Subcutaneous abdominal adipose tissue (tissue), 5 donors: ENCODE data around the gene GKN1.

ENCODE experiments used
- H3K27ac ChIP-seq: one replicate; pipeline ENCODE4 v1.7.0; 2013; ENCODE audit warnings: low read depth, mild to moderate bottlenecking, inconsistent platforms, low read length, moderate library complexity
- H3K27me3 ChIP-seq, 5 donors: one replicate each; pipeline ENCODE4 v1.7.0; 2013; ENCODE audit warnings: low read length in 5 of 5, inconsistent platforms in 1 of 5; ENCODE audit not compliant: control insufficient read depth in 5 of 5, insufficient read depth in 4 of 5
- H3K36me3 ChIP-seq, 5 donors: one replicate each; pipeline ENCODE4 v1.7.0; 2013; ENCODE audit warnings: low read length in 5 of 5; ENCODE audit not compliant: control insufficient read depth in 5 of 5, insufficient read depth in 5 of 5
- H3K4me1 ChIP-seq, 5 donors: one replicate each; pipeline ENCODE4 v1.7.0; 2013; ENCODE audit warnings: low read length in 5 of 5, mild to moderate bottlenecking in 3 of 5, moderate library complexity in 1 of 5; ENCODE audit not compliant: control insufficient read depth in 5 of 5, insufficient read depth in 5 of 5
- H3K4me3 ChIP-seq, 5 donors: one replicate each; pipeline ENCODE4 v1.7.0; 2013; ENCODE audit warnings: low read length in 5 of 5, low read depth in 1 of 5
- H3K9ac ChIP-seq, 5 donors: one replicate each; pipeline ENCODE4 v1.7.0; 2013; ENCODE audit warnings: low read length in 5 of 5, mild to moderate bottlenecking in 4 of 5, moderate library complexity in 3 of 5
- H3K9me3 ChIP-seq, 5 donors: one replicate each; pipeline ENCODE4 v1.7.0; 2013; ENCODE audit warnings: low read length in 5 of 5; ENCODE audit not compliant: control insufficient read depth in 5 of 5
- donor health status: healthy.
- donor health status: healthy.
- donor health status: healthy.
- donor health status: healthy.
- donor health status: healthy.

The GKN1 gene

GRCh38 chr2:68974946-68975665 lies 670 bp downstream of the GKN1 start:
- H3K36me3 ChIP-seq: no peaks in the 10 kb centered on the region
- H3K9ac ChIP-seq: no peak overlapping the region
- no peaks in the 10 kb centered on the region for H3K27me3 ChIP-seq
- no peak overlapping the region for H3K27ac ChIP-seq
- H3K4me1 ChIP-seq: no peaks in the 10 kb centered on the region
- H3K4me3 ChIP-seq: no peak overlapping the region
- no peaks in the 10 kb centered on the region for H3K9me3 ChIP-seq

GRCh38 chr2:68975844-68976243 lies 1.4 kb downstream of the GKN1 start:
- H3K4me1 ChIP-seq: no peaks in the 10 kb centered on the region
- no peak overlapping the region for H3K9ac ChIP-seq
- H3K36me3 ChIP-seq: no peaks in the 10 kb centered on the region
- no peaks in the 10 kb centered on the region for H3K27me3 ChIP-seq
- H3K4me3 ChIP-seq: no peak overlapping the region
- H3K9me3 ChIP-seq: no peaks in the 10 kb centered on the region
- no peak overlapping the region for H3K27ac ChIP-seq

- H3K9me3 ChIP-seq: no peaks in the 10 kb centered on the region
- no peak overlapping the region for H3K9ac ChIP-seq
- H3K36me3 ChIP-seq: no peaks in the 10 kb centered on the region
- no peak overlapping the region for H3K27ac ChIP-seq
- no peaks in the 10 kb centered on the region for H3K27me3 ChIP-seq
- no peak overlapping the region for H3K4me3 ChIP-seq
- no peaks in the 10 kb centered on the region for H3K4me1 ChIP-seq
Observed at GRCh38 chr2:68977453-68977852, 3.0 kb downstream of the GKN1 start.

- Histone ChIP-seq H3K36me3 (no peaks in the 10 kb centered on the region), H3K9ac (no peak overlapping the region), H3K9me3 (no peaks in the 10 kb centered on the region), H3K4me1 (no peaks in the 10 kb centered on the region), H3K27me3 (no peaks in the 10 kb centered on the region), H3K27ac (no peak overlapping the region), H3K4me3 (no peak overlapping the region)
Observed at GRCh38 chr2:68978098-68978497, 3.7 kb downstream of the GKN1 start.

- no peaks in the 10 kb centered on the region for H3K4me1 ChIP-seq
- H3K9ac ChIP-seq: no peak overlapping the region
- no peak overlapping the region for H3K4me3 ChIP-seq
Observed at GRCh38 chr2:68980956-68981355, 6.5 kb downstream of the GKN1 start.

GRCh38 chr2:68987021-68987503 lies 12.6 kb downstream of the GKN1 start:
- Histone ChIP-seq H3K4me3 (peak overlapping the region in 1 of 5 donors; percentile 25), H3K4me1 (peaks cover 0 to 13% (median 10%) of the 10 kb centered on the region in 5 donors), H3K27me3 (no peaks in the 10 kb centered on the region), H3K27ac (no peak overlapping the region), H3K36me3 (no peaks in the 10 kb centered on the region), H3K9me3 (no peaks in the 10 kb centered on the region), H3K9ac (no peak overlapping the region)

More at GRCh38 chr2:68980956-68981355, 6.5 kb downstream of the GKN1 start:
- no peak overlapping the region for H3K27ac ChIP-seq
- H3K27me3 ChIP-seq: no peaks in the 10 kb centered on the region
- H3K9me3 ChIP-seq: no peaks in the 10 kb centered on the region
- H3K36me3 ChIP-seq: no peaks in the 10 kb centered on the region

- H3K27me3 ChIP-seq: no peaks in the 10 kb centered on the region
- no peak overlapping the region for H3K27ac ChIP-seq
- H3K36me3 ChIP-seq: no peaks in the 10 kb centered on the region
- H3K9me3 ChIP-seq: no peaks in the 10 kb centered on the region
- H3K9ac ChIP-seq: no peak overlapping the region
- H3K4me1 ChIP-seq: peaks cover 0 to 13% (median 10%) of the 10 kb centered on the region in 5 donors
- no peak overlapping the region for H3K4me3 ChIP-seq
Observed at GRCh38 chr2:68989035-68989434, 14.6 kb downstream of the GKN1 start.

GRCh38 chr2:68992341-68992740 lies 17.9 kb downstream of the GKN1 start:
- H3K9ac ChIP-seq: no peak overlapping the region
- peaks cover 0 to 15% (median 8%) of the 10 kb centered on the region in 5 donors for H3K4me1 ChIP-seq
- no peaks in the 10 kb centered on the region for H3K27me3 ChIP-seq
- no peak overlapping the region for H3K27ac ChIP-seq
- H3K9me3 ChIP-seq: no peaks in the 10 kb centered on the region
- no peaks in the 10 kb centered on the region for H3K36me3 ChIP-seq
- no peak overlapping the region for H3K4me3 ChIP-seq

GRCh38 chr2:68992933-68993332 lies 18.5 kb downstream of the GKN1 start:
- no peaks in the 10 kb centered on the region for H3K36me3 ChIP-seq
- no peaks in the 10 kb centered on the region for H3K27me3 ChIP-seq
- no peaks in the 10 kb centered on the region for H3K9me3 ChIP-seq
- no peak overlapping the region for H3K4me3 ChIP-seq
- H3K4me1 ChIP-seq: peaks cover 0 to 14% (median 8%) of the 10 kb centered on the region in 5 donors
- no peak overlapping the region for H3K9ac ChIP-seq
- no peak overlapping the region for H3K27ac ChIP-seq

- Histone ChIP-seq H3K9me3 (no peaks in the 10 kb centered on the region), H3K4me3 (no peak overlapping the region), H3K9ac (no peak overlapping the region), H3K4me1 (peaks cover 0 to 14% (median 8%) of the 10 kb centered on the region in 5 donors), H3K27me3 (no peaks in the 10 kb centered on the region), H3K36me3 (no peaks in the 10 kb centered on the region), H3K27ac (no peak overlapping the region)
Observed at GRCh38 chr2:68993660-68994059, 19.2 kb downstream of the GKN1 start.
